ENCODE measurements around the gene BCDIN3D.

BCDIN3D gene

GRCh38 chr12:49787672-49788071 is 55.2 kb downstream of the BCDIN3D start:
- TF ChIP-seq CTCF (conservative IDR thresholded peaks at IDR 0.05): no peak
- TF ChIP-seq ZFX (IDR thresholded peaks at IDR 0.05): no peak

More at GRCh38 chr12:49787672-49788071, 55.2 kb downstream of the BCDIN3D start:
- H3K27ac ChIP-seq: no peak overlapping the region

Data from C4-2B (cell line).